HG03442 (cell line): ENCODE measurements around the gene TPGS2.
"Not testable (repeated sequence)": the region's sequence is repeated elsewhere in the genome, so short reads cannot be mapped to it uniquely, and the experiment has no call there.

ENCODE experiments used
- ATAC-seq: cut with Tn5 transposase; IDR thresholded peaks from one replicate; pipeline ENCODE4 v1.9.1; 2021; ENCODE audit warnings: mild to moderate bottlenecking, moderate library complexity; ENCODE audit not compliant: unreplicated experiment

The TPGS2 gene, protein sequence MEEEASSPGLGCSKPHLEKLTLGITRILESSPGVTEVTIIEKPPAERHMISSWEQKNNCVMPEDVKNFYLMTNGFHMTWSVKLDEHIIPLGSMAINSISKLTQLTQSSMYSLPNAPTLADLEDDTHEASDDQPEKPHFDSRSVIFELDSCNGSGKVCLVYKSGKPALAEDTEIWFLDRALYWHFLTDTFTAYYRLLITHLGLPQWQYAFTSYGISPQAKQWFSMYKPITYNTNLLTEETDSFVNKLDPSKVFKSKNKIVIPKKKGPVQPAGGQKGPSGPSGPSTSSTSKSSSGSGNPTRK

DNA sequence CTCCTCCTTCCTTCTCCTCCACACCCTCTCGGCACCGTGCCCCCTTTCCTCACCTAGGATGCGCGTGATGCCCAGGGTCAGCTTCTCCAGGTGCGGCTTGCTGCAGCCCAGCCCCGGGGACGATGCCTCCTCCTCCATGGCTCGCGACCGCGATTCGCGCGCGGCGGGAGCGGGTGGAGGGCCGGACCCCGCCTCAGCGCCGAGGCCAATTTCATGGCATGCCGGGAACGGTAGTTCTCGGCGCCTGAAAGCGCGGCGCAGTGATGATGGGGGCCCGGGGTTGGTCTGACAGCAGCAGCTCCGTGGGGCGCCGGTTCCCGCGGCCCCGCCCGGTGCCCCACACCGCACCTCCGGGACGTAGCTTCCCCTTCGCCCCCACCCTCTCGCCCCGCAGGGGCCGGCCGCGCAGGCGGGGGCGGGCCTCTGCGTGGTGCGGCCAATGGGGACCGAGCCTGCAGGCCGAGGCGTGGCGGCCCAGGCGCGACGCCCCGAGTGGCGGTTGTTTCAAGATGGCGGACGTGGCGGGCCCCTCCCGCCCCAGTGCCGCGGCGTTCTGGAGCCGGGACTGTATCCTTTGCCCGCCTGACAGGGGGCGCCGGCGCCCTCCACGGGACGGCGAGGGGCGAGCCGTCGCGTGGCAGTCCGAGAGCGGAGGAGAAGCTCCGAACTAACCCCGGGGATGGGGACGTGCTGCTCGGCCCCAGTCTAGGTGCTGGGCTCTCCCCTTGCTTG lies at the start of gene TPGS2, which contains the start of gene KIAA1328:
Gene TPGS2 (minus strand): TSS at position 373 of the 732 bp plus-strand sequence. CDS start 235 bp downstream, at position 138.
Gene KIAA1328 (plus strand): TSS at position 498 of the 732 bp plus-strand sequence. CDS start 12 bp downstream, at position 510.
- ATAC-seq = peak; percentile 91

DNA sequence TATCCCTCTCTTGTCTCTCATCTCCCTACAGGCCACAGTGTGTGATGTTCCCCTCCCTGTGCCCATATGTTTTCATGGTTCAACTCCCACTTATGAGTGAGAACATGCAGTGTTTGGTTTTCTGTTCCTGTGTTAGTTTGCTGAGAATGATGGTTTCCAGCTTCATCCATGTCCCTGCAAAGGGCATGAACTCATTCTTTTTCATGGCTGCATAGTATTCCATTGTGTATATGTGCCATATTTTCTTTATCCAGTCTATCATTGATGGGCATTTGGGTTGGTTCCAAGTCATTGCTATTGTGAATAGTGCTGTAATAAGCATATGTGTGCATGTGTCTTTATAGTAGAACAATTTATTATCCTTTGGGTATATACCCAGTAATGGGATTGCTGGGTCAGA lies 45.0 kb upstream of the TPGS2 start:
- ATAC-seq = not testable (repeated sequence)

DNA sequence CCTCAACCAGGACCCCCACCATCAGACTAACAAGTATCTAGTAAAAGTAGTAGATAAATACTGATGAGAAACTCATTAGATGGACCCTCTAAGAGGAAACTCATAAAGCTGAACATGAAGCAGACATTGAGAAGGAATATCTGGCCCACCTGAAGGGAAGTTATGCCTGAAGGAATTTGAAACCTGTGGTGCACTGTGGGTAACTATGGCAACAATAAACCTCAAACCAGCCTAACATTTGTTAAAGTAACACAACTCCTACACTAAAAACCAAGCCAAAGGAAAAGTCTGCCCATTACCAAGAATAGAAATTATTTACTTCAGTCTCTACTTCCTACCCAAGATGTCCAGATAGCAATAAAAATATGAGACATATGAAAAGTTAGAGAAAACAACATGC lies 43.5 kb upstream of the TPGS2 start:
- no peak for ATAC-seq

DNA sequence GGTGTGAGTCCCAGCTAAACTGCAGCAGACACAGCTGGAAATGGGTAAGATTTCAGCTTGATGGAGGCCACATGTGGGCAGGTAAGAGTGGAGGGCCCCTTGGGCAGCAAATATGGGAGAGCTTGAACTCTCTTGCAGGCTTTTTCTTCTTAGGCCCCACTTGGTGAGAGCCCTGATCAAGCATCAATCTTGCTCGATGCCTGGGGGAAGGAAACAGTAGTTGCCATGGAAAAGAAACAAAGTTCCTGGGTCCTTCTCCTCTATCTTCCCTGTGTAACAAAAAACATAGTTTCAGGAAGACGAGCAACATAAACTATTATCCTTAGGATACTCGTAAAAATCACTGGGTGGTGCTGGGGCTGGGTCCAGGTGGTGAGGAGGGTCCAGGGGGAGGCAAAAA lies 43.0 kb upstream of the TPGS2 start:
- no peak for ATAC-seq

DNA sequence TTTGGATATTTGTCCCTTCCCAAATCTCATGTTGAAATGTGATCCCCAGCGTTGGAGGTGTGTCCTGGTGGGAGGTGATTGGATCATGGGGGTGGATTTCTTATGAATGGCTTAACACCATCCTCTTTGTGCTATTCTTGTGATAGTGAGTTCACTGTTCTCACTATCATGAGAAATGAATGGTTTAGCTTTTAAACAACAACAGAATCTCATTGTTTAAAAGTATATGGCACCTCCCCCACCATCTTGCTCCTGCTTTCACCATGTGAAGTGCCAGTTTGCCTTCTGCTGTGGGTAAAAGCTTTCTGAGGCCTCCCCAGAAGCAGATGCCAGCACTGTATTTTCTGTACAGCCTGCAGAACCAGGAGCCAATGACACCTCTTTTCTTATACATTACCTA lies 38.3 kb upstream of the TPGS2 start:
- no peak for ATAC-seq

DNA sequence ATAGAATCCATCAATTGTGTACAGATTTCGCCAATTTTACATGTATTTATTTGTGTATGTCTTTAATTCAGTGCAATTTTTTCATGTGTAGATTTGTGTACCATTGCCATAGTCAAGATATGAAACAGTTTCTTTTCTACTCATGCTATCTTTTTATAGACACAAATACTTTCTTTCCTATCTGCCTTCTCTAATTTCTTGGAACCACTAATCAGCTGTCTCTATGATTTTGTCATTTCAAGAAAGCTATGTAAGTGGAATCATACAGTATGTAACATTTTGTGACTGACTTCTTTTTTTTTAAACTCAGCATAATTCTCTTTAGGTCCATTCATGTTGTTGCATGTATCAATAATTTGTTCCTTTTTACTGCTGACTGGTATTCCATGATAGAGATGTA lies 33.4 kb upstream of the TPGS2 start:
- ATAC-seq = no peak

DNA sequence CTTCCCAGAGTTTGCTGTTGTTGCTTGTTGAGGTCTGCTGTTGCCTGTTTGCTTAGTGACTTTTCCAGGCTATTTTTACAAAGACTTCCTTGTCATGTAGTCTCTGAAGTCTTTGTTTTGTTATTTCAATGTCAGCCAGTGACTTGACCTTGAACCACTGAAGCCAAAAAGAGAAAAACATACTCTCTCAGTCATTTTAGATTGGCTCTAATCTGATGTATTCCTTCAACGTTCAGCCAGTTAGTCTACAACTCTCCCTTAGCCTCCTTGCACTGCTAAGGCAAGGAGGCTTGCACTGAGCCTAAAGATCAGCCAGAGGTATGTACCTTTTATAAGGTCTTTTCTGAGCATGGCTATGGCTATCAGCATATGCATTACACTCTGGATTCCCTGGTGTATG lies 28.0 kb upstream of the TPGS2 start:
- ATAC-seq = no peak

DNA sequence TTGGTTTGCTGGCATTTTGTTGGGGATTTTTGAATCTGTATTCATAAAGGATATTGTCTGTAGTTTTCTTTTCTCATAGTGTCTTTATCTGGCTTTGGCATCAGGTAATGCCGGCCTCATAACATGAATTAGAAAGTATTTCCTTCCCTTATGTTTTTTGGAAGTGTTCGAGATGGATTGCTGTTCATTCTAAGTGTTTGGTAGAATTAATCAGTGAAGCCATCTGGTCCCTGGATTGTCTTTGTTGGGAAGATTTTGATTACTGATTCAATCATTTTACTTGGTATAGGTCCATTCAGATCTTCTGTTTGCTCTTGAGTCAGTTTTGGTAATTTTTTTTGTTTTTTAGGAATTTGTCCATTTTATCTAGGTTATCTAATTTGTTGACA lies 22.4 kb upstream of the TPGS2 start:
- ATAC-seq = no peak

DNA sequence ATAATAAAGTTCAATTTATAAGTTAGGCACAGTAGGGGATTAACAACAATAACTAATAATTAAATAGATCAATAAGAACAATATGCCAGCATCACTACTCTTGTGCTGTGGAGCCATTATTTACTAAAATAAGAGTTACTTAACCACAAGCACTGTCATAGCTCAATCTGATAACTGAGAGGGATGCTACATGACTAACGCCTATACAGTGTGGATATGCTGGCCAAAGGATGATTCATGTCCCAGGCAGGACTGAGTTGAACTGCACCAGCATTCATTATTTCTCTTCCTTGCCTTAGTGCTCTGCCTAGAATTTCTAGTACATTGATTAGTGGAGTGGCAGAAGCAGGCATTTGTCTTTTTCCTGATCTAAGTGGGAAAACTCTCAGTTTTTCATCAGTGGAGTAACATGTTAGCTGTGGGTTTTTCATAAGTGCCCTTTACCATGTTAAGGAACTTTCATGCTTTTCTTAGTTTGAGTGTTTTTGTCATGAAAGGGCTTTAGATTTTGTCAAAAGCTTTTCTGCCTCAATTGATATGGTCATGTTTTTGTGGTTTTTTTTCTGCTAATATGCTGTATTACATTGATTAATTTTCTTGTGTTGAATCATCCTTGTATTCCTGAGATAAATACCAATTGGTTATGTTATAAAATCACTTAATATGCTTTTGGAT lies 21.9 kb upstream of the TPGS2 start:
- no peak for ATAC-seq

DNA sequence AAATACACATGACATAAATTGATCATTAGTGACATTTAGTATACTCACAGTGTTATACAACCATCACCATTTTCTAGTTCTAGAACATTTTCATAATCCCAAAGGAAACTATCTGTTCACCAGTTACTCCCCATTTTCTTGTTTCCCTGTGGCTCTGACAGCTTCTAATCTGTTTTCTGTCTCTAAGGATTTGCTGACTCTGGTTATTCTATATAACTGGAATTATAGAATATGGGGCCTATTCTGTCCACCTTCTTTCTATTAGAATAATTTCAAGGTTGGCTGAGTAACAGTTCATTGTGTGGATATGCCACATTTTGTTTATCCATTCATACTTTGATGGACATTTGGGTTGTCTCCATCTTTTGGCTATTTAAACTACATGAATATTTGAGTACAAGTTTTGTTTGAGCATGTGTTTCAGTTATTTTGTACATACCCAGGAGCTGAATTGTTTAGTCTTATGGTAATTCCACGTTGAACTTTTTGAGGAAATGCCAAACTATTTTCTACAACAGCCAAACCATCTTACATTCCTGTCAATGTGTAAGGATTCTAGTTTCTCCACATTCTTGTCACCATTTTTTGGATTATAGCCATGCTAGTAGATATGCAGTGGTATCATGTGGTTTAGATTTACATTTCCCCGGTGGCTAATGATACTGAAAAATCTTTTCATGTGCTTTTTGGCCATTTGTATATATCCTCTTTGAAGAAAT lies 20.6 kb upstream of the TPGS2 start:
- no peak for ATAC-seq

DNA sequence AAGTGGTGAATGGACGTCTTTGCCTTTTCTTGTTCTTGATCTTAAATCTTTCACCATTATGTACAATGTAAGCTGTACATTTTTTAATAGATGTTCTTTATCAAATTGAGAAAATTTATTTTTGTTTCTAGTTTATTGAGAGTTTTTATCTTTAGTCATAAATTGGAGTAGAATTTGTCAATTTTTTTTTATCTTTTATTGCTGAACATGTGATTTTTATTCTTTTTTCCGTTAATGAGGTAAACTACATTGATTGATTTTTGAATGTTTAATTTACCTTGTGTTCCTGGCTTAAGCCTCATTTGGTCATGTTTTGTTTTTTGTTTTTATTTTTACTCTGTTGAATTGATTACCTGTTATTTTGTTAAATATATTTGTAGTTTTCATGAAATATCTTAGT lies 19.8 kb upstream of the TPGS2 start:
- ATAC-seq = no peak

DNA sequence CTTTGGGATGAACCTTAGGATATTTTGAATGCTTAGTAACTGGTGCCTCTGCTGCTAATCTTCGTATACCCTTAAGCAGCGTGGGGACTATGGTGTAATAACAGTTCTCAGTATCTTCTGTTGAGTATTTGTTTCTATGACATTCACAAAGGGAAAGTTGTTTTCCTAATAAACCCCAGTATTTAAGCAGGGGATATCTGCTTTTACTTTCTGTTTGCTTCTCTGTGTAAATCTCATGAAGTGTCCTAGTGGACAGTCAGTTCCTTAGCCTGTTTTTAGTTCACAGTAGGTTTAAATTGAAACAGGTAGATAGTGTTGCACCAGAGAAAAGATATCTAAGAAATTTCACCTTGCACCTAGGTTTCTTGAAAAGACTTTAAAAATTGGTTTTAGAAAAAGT lies 15.0 kb upstream of the TPGS2 start:
- no peak for ATAC-seq

DNA sequence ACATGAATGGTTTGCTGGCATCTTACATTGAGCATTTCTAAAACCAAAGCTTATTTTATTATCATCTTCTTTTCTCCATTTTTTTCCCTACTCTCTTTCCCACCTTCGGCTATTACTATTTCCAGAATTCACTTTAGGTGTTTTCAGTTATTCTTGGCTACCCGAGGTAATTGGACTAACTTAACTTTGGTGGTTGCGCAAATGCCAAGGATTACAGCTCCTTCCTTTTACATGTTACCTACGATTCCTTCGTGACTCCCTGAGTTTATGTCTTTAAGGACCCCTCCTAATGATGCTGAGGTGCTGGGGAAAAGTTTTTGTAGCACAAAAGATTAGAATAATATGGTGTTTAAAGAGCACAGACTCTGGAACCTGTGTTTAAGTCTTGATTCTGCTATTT lies 14.4 kb upstream of the TPGS2 start:
- no peak for ATAC-seq

DNA sequence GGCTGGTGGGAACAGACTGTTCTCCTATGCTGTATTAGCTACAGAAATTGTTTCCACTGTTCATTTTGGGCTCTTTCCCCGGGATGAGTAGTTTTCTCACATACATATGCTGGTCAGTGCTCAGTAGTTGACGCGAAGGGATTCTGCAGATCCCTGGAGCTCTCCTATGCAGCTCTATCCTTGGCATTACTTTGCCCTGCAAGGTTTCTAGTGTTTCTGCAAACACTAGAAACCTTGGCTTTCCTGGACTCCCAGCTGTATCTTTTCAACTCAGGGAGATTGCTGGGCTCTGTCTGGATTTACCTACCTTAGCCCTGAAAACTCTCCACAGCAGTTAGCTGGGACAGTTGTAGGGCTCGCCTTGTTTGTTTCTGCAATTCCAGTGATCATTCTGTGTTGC lies 11.0 kb upstream of the TPGS2 start:
- ATAC-seq = no peak

DNA sequence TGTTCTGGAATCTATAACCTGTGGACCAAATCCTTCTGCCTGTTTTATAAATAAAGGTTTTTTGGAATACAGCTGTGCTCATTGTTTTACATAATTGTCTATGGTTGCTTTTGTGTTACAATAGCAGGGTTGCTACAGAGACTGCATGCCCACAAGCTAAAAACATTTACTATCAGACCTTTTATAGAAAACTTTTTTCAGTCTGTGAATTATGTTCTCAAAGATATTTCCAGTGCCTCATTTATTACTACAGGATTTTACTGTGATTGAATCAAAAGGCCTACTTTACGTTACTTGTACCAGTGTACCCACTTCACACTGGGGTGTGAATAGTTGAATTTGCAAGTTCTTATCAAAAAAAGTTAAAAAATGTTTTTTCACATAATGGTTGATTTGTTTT lies 7.1 kb upstream of the TPGS2 start:
- no peak for ATAC-seq

DNA sequence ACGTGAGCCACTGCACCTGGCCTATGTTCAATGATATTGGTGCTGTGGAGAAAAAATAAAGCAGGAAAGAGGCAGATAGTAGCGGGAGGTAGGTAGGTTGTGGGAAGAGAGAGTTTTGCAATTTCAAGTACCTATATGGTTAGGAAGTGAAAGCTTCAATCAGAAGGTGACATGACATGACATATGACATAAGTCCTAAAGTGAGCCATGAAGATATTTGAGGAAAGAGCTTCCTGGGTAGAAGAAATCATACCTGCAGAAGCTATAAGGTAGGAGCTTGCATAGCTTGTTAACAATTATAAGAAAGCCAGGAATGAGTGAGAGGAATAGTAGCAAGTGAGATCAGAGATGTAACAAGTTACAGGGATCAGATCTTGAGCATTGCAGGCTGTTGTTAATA lies 4.3 kb upstream of the TPGS2 start:
- ATAC-seq = no peak

DNA sequence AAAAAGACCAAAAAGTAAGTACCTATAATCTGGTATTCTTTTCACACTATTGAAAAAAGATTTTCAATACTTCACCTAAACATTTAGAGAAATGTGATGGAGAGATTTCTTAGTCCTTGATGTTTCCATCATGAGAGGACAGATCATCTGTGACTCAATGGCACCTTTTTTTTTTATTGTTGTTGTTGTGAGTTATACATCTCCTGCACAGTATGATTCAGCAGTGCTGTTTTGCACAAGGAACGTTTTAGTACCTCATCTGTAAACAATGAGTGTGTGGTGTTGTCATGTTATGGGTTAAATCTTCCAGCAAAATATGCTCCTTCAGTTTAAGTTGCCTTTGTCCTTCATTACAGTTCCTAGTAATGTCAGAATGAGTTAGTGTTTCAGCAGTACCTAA lies 2.3 kb upstream of the TPGS2 start:
- ATAC-seq = no peak

DNA sequence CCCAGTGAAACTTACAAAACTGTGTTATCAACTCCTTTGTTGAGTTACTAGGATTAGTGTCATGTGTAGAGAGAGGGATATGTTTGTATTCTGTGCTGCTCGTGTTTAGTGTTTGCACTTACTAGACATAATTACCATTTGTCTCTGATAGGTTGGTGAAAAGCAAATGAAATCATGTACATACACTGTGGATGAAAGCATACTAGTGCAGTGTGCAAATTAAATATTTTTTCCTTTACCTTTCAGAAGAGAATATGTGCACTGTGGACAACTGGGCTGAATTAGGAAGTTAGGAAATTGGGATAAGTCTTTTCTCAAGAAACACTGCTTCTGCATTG lies 1.3 kb upstream of the TPGS2 start:
- ATAC-seq = no peak

DNA sequence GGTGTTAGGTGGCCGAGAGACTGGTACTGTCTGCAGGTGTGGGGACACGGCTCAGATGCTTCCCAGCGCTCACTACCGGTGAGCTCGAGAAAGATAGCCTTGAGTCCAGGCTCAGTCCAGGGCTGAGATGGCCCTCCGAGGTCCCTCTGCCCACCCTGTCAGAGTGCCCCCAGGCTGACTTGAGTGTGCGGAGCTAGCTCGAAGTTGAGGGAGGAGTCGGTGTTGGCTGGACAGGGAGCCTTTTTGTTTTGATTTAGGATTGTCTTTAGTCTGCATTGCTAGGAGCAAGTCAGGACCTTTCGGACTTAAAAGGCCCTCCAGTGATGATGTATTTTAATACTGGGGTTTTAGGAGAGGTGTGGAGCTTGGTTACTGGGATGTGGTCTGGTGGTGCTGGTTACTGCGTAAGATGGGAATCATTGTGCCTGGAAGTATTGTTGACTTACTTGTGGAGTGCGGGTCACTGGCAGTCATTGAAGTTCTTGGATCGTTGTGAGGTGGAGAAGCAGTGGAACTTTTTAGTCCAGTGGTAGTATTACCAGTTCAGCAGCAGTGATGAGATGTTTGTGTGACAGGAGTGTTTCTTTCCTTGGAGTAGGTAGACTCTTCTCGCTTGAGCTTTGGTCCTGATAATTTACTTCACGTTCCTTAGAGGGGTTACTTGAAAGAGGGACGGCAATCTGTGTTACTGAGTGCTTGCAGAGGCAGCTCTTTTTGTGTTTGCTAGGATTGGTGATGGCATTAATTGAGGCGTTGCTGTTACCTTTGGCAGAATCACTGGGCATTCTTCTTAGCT lies 758 bp upstream of the TPGS2 start:
- no peak for ATAC-seq

DNA sequence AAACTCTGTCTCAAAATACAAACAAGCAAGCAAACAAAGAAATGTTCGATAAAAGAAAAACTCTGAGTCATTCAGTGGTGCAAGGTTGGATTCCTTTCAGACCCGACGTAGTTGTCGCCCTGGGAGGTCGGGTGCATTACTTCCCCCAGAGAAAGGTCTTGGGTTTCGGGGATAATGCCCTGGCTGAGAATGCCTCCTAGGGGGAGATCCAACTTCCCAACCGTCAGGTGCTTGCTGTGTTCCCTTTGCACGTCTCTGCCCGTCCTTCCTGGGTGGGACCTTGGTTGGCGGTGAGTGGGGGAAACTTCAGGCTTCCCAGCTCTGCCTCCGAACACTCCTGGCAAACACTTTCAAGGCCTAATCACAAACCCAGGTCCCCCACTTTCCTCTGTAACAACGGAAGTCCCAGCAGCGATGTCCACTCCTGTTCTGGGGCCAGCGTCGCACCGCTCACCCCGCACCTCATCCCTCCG lies 609 bp downstream of the TPGS2 start:
- no peak for ATAC-seq

DNA sequence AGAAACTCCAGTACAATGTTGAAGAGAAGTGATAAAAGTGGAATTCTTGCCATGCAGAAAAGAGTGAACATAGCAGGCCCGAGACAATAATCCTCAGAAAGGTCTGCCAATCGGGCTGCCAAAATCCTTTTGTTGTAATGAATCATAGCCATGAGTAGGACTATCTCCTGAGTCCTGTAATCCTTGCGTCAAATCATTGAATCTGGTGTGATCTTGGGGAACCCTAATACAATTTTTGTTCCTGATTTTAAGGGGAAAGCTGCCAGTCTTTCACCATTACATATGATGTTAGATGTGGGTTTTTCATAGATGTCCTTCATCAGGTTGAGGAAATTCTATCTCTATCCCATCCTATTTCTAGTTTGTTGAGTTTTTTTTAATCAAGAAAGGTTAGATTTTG lies 2.2 kb downstream of the TPGS2 start:
- no peak for ATAC-seq
